ENCODE data around the gene DPM3.
"Not testable (repeated sequence)": the region's sequence is repeated elsewhere in the genome, so short reads cannot be mapped to it uniquely, and the experiment has no call there.

Gene DPM3

DNA sequence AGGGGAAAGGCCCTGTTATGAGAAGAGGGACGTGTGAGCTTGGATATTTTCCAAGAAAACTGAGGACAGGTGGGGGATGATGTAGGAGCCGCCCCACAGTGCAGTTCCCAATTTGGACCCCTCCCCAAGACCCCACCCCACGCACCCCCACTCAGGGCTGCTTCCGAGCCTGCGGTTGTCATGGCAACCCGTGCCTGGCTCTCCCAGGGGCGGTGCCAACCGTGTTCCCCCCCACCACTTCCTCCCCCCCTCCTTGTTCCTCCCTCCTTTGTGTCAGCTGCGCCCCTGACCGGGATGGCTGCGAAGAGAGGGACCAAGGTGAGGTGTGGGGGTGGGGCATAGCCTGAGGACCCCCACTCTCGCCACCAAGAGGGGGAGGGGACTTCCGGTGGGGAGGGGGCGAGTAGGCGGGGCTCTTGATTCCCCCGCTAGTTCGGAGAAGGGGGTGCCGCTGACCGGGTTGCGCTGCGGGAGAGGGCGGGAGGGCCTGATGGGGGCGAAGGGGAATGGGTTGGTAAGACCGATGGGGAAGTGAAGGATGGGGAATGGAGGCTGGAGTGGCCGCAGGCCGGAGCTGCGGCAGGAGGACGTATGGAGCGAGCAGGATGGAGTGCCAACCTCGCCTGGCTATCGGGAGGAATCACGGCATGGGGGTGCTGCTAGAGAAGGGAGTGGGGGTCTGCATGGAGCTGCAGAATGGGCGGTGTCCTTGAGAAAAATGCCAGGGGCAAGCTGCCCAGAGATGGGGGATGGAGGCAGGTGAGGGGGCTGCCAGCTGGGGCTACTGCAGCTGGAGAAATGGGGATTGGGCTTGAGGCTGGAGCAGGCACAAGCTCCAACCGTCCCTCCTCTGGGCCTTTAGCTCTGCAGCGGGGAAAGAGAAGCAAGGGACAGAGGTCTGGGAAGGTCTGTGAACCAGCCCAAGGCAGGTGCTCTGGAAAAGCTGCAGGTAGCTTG lies 34.3 kb upstream of the DPM3 start:
- no peak for DNase-seq

DNA sequence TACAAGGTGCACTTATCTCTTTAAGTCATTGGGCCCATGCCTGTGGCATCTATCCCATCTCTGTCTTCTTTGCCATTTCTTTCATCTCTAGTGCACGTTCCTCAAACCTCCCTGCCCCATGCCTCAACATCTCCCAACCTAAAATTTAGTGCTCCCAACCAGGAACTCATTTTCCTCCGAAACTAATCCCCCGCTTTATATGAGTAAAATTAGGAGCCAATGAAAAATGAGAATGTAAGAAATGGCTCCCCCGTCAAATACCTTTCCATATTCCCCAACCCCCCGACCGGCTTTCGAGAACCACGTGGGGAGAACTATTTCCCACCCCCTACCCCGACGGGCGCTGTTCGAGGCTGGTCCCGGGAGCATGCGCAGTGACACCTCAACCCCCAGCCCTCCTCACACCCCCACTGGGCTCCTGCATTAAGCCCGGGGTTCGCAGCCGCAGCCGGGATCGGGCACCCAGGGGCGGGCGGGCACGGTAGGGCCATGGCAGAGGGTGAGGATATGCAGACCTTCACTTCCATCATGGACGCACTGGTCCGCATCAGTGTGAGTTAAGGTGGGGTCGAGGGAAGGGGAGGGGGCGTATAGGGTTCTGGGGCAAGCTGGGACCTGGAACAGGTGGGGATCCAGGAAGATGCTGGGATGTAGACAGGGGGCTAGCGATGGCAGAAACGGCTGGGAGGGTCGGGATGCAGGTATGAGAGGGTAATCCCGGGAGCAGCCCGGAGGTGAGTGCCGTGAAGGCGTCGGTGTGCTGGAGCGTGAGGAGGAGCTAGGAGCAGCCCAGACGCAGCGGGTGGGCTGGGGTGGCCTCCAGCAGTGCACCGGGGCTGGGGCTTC lies 33.4 kb upstream of the DPM3 start, which contains the start of gene TRIM46:
Gene TRIM46 (plus strand): TSS at position 372 of the 846 bp plus-strand sequence. CDS start 118 bp downstream, at position 490.
- DNase-seq: no peak

DNA sequence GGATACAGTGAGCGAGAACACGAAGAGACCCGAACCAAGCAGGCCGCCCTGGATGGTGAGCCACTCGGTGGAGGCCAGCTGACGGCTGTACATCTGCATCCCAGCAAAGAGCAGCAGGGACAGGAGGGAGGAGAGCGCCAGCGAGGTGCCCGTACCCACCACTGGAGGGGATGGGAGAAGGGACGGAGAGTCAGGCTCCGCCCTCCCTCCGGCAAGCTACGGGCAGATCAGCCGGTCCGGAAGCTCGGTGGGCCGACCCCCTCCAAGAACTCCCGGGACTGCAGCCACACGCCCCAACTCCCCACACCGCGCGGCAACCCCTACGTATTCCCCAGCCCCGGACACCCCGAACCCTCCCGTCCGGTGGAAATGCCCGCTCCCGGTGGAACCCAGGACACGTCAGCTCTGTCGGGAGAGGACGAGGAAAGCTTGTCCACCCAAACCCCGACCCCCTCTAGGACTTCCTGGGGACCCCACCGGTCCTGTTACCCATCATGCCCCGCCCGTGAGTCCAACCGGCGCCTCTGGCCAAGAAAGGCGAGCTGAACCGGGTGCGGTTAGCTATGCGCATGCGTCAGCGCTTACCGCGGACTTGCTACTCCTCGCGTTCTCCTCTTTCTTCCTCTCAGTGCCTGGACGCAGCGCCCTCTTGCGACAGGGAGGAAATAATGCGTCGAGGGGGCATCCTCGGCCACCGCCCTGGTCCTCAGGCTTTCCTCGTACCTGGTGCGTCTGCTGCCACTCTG lies 32.6 kb upstream of the DPM3 start, which contains the start of gene KRTCAP2:
Gene KRTCAP2 (minus strand): TSS at position 573 of the 746 bp plus-strand sequence. CDS start 80 bp downstream, at position 493.
- DNase-seq: peak; percentile 95

DNA sequence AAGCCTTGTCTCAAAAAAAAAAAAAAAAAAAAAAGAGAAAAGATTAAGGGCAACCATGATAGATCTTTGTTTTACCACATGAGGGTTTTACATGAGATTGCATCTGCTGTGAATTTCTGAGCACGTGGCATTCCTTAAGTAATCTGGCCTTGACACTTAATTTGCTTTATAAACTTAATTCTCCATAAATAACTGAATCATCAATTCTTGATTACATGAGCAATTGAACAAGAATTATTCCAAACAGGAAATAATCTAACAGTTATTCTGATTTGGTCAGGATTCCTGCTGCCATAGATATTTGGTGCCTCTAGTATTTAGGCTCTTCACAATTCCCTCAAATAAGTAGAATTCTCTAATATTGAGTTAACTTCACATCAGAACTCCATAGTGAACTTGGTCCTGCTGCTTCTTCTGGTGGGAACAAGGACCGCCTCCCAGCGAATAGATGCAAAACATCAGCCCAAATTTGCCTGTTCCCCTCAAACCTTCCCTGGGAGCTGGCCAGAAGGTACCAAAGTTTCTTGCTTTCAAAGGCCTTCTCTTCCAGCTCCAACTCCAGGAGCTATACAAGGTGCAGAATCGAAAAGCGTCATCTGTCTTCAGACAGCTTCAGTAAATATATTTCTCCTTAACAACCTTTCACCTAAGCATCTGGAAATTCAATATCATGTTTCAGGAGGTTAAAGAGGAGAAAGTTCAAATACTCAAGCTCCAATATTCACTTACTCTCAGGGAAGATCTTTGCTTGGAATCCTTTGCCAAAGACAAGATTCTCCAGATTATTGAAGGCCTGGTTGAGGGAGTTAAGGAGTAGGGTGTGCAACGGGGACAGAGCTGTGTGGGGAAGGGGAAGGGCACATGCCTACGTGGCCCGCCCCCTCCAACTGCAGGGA lies 31.8 kb upstream of the DPM3 start:
- no peak for DNase-seq

DNA sequence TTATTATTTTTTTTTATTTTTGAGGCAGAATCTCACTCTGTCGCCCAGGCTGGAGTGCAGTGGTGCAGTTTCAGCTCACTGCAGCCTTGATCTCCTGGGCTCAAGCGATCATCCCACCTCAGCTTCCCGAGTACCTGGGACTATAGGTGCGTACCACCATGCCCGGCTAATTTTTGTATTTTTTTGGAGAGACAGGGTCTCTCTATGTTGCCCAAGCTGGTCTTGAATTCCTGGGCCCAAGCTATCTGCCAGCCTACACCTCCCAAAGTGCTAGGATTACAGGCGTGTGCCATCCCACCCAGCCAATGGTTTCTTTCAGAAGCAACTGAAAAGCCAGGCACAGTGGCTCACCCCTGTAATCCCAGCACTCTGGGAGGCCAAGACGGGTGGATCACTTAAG lies 30.5 kb upstream of the DPM3 start:
- no peak for DNase-seq

DNA sequence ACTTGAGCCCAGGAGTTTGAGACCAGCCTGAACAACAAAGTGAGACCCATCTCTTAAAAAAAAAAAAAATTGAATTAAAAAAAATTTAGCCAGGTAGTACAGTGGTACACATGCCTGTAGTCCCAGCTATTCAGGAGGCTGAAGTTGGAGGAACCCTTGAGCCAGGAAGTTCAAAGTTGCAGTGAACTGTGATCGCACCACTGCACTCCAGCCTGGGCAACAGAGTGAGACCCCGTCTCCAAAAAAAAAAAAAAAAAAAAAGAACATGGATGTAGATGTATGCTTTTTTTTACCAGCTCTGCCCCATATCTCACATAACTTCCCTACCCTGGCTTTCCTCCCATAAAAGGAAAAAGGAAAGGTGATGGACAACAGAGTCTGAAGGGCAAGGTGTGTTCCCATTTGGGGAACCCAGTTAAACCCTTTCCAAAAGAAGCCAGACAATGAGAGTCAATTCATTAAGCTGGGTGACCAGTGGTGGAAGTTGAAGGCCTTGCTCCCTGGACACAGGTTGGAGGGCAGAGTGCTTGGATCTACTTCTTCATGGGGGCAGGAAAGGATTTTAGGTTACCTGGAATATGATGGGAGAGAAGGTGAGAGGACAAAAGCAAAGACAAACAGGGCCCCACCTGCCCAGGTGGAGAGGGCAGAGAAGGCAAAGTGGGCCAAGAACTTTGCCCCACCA lies 29.9 kb upstream of the DPM3 start:
- DNase-seq: no peak

DNA sequence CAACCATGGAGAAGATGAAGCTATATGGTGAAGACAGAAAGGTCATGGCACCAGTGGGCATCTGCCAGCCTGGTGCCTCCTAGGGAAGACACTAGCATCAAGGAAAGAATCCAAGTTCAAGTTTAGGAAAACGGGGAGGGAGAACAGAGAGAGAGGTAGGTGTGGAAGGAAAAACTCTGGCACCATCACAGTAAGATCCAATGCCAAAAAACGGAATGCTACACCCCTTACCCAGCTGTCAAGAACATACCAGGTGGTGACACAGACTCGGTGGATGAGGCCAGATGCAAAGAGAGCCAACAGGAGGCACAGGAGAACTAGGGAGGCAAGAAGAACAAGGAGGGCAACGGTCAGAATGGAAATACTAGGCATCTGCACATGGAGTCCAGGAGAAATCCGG lies 29.2 kb upstream of the DPM3 start:
- DNase-seq: no peak

DNA sequence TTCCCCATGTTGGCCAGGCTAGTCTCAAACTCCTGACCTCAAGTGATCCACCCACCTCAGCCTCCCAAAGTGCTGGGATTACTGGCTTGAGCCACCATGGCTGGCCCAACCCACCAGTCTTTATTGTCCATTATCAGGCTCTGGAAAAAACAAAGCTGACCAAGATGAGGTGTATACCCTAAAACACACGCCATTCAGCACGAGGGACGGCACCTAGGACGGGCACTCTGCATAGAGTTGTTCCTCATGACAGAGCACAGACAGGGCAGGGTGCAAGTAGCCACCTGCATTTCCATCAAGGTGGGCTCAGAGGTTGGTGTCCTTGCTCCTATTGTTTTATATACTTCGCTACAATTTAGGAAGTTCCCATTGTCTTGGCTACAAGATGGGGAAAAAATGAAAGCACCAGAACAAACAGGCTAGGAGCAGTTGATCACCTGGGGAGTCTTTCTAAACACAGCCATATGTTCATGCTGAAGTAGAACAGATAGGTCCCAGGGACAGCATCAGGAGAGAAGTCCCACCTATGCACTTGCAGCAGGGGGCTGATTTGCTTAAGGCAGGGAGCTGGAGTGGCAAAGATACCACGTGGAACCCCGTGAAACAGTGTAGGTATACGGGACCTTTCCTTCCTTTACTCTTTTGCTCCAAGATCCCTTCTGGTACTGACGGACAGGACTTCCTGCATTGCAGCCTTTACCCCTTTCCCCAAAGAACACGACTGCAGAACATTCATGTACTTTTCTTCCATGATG lies 28.3 kb upstream of the DPM3 start:
- DNase-seq: no peak

DNA sequence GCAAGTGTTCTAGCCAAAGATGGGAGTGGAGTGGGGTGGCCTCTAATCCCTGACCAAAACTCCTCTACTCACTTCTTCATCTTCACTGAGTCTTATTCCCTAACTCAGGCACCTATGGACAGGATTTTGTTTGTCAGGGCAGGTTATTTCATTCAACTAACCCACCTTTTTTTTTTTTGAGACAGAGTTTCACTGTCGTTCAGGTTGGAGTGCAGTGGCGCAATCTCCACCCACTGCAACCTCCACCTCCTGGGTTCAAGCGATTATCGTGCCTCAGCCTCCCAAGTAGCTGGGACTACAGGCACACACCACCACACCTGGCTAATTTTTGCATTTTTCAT lies 27.7 kb upstream of the DPM3 start:
- not testable (repeated sequence) for DNase-seq

DNA sequence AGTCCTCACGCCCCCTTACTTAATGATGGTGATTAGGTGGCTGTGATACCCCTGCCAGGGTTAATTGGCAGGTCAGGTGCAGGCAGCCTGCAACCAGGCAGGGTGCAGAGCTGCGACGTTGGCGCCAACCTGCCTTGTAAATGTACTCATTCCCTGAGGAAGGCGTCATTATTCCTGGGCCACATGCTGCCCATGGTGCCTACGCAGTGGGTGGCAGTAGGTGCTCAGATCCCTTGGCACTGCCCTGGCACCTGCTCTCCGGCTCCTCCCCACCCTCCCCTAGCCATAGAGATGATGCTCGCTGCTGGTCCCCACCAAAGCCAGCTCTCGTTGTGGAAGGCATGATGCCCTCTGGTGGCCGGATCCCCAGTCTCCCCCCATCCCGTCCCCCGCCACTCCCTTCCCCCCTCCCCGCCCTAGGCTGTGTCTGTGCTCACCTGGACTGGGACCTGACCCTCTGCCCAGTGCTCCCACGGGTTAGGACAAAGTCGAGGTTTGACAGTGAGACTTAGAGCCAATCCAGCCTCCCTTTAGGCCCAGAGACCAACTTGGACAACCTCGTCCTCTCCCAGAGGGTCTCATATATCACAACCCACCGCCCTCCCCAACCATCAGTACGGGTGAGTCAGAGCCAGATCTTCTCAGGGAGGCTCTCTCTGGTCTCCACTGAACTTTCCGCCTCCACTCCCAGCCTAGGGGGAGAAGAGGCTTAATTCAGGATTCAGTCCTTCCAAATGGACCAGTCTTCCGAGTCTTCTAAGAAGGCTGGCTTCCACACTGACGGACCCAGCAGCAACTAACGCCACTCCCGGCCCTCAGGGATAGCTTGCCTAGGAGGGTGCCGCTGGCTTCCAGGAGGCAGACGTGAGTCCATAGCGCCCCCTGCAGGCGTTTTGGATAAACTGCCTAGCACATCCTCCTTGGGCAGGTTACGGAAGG lies 27.1 kb upstream of the DPM3 start:
- DNase-seq: peak; percentile 76

DNA sequence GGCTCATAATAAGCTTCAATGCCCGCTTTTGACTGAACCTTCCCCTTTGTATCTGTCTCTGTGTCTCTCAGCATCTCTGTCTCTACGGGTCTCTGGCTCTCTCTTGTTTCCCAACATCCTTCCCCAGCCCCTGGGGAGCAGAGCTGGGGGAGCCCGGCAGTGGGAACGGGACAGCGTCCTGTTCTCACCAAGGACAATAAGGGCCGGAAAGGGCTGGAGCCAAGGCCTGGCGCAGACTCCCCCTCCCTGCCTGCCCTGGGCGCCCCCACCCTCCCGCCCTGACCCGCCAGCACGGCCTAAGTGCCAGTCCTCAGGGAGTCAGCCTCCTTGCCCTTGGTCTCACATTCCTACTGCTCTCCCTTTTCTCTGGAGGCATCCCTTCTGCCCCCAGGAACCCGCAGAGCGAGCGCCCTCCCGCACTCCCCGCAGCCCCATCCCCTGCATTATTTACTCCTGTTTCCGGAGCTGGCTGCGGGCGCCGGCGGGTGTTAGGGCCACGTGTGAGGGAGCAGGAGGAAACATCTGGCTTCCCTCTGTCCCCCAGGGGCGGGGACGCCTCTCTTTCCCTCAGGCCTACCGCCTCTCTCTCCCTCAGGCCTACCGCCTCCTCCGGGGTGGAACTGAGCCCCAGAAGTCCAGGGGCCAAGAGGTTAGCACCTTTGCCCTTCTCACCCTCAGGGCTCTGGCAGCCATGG lies 26.3 kb upstream of the DPM3 start:
- DNase-seq: peak; percentile 61

DNA sequence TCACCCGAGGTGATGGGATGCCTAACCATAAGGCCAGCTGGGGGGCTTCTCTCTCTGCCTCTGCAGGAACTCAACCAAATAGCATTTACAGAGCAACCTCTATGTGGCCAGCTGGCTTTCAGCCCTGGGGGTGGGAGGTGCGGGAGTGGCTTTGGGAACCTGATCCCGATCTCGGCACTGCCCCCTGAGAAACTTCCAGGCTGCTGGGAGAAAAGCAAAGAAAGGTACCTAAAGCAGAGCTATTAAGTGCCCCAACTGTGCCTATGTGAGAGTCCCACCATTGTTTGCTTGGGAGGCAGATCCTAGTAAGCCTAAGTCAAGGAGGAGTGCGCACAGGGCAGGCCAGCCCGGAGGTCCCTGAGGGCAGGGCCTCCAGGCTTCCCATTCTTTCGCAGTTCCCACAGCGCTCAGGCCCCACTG lies 25.7 kb upstream of the DPM3 start:
- DNase-seq: no peak

DNA sequence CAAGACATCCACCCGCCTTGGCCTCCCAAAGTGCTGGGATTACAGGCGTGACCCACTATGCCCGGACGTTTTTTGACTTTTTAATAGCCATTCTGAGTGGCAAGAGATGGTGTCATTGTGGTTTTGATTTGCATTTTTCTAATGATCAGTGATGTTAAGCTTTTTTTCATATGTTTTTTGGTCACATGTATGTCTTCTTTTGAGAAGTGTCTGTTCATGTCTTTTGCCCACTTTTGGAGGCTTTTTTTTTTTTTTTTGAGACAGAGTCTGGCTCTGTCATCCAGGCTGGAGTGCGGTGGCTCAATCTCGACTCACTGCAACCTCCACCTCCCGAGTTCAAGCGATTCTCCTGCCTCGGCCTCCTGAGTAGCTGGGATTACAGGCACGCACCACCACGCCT lies 24.3 kb upstream of the DPM3 start:
- not testable (repeated sequence) for DNase-seq

DNA sequence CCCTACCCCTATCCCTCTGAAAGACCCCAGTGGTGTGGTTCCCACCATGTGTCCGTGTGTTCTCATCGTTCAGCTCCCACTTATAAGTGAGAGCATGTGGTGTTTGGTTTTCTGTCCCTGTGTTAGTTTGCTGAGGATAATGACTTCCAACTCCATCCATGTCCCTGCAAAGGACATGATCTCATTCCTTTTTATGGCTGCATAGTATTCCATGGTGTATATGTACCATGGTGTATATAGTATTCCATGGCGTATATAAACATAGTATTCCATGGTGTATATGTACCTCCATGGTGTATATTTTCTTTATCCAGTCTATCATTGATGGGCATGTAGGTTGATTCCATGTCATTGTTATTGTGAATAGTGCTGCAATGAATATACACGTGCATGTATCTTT lies 23.5 kb upstream of the DPM3 start:
- DNase-seq: not testable (repeated sequence)

DNA sequence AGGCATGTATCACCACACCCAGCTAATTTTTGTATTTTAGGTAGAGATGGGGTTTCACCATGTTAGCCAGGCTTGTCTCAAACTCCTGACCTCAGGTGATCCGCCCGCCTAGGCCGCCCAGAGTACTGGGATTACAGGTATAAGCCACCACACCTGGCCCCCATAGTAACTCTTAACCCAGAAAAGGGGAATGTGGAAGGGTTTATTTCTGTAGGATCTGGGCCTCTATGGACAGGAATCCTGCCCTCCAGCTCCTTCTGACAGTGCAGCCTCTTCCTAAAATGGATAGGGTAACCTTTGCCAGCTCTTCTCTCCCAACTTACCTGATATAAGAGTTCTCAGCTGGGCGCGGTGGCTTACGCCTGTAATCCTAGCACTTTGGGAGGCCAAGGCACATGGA lies 22.3 kb upstream of the DPM3 start:
- DNase-seq: not testable (repeated sequence)

DNA sequence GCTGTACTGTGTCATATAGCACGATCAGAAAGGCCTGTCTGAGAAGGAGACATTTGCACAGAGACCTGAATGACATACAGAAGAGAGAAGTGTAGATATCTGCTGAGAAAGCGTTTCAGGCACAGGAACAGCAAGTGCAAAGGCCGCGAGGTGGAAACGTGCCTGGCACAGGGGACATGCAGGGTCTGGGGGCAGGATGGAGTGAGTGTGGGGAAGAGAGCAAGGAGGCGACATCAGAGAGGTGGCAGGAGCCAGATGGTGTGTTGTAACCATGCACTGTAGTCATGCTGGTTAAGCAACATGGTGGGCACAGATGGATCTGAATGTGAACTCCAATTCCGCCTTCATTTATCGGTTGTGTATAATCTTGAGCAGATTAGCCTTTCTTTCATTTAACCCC lies 19.8 kb upstream of the DPM3 start:
- DNase-seq: peak; percentile 18

DNA sequence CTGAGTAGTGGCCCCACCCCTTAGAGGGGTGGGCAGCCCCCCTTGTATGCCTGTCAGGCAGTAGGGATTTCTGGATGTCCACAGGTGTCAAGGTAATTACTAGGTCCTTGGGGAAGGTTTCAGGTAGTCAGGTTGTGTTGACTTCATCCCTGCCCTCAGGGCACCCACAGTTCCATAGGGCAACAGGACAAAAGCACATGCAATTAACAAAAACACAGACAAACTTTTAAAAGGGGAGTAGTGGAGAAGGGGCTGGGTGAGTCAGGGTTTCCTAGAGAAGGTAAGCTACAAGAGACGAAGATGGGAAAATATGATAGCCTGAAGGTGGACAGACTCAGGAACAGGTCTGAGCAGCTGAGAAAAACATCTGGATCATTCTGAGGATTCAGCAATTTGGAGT lies 18.7 kb upstream of the DPM3 start:
- no peak for DNase-seq

DNA sequence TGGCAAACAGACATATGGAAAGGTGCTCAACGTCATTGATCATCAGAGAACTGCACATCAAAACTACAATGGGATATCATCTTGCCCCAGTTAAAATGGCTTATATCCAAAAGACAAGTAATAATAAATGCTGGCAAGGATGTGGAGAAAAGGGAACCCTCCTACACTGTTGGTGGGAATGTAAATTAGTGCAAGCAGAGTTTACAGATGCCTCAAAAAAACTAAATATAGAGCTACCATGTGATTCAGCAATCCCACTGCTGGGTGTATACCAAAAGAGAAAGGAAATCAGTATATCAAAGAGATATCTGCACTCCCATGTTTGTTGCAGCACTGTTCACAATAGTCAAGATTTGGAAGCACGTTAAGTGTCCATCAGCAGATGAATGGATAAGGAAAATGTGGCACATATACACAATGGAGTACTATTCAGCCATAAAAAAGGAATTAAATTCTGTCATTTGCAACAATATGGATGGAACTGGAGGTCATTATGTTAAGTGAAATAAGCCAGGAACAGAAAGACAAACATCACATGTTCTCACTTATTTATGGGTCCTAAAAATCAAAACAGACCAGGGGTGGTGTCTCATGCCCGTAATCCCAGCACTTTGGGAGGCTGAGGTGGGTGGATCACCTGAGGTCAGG lies 15.8 kb upstream of the DPM3 start:
- not testable (repeated sequence) for DNase-seq
